ENCODE results near the gene TXNDC17. TPM values are rescaled to one million over a fixed set of nuclear protein-coding genes. Genes with fewer than 3 reads are reported as not detected.
"Not testable (repeated sequence)": the region's sequence is repeated elsewhere in the genome, so short reads cannot be mapped to it uniquely, and the experiment has no call there.

The TXNDC17 gene
- total and polyA plus RNA-seq, 2 of the 13 experiments (the other 11 are each of a cell fraction or from before 2014, with no cell fraction given): 188 to 266 TPM

DNA sequence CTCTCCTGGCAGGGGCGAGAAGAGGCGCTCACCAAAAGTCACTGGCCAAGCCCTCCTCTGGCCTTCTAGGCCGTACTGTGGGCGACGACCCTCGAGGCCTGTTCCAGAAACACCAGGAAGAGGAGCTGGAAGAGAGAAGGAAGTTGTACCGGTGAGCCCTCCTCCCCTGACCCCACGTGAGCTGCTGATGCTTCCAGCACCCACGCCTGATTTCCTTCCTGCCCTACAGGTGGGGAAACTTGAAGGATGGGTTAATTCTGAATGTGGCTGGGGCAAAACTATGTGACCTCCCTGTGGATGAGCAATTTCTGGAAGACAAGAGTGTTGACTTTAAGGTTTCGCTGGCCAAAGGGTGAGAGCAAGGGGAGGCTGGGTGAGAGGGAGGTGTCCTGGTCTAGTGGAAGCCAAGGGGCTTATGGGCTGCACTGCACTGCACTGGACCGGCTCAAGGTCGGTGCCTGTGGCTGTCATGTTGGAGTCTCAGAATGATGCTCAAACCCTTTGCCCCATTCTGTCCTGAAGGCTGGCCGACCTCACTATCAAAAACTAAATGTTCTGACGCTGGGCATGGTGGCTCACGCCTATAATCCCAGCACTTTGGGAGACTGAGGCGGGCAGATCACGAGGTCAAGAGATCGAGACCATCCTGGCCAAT is 16.9 kb downstream of the TXNDC17 start:
- H4K20me1 ChIP-seq (ENCODE audit: insufficient read depth, low read length): peaks cover 14% of the 10 kb centered on the region
- BruUV-seq (replicated peaks): no TSS peak
- no peak overlapping the region for H3K9ac ChIP-seq (ENCODE audit: insufficient read depth, low read depth, low read length)
- no peaks in the 10 kb centered on the region for H3K9me3 ChIP-seq (ENCODE audit: low read length)
- POLR2A ChIA-PET: no interaction called here
- CTCF ChIA-PET (ENCODE audit: low intra/inter-chr PET ratio, low total read pairs): no interaction called here
- TF ChIP-seq EHMT2 (IDR thresholded peaks at IDR 0.05; ENCODE audit: borderline replicate concordance, low read depth, low read length) (no peak), ZNF652 (CRISPR knock-in tag; IDR thresholded peaks at IDR 0.05; ENCODE audit: borderline replicate concordance, low read depth) (no peak), ZIK1 (CRISPR knock-in tag; IDR thresholded peaks at IDR 0.05; ENCODE audit: borderline replicate concordance, low read depth) (no peak), MXD1 (CRISPR knock-in tag; IDR thresholded peaks at IDR 0.05) (no peak), ZNF691 (CRISPR knock-in tag; IDR thresholded peaks at IDR 0.05; ENCODE audit: borderline replicate concordance, low read depth) (no peak), SMAD1 (CRISPR knock-in tag; IDR thresholded peaks at IDR 0.05; ENCODE audit: borderline replicate concordance, low read depth) (no peak), SMARCE1 (IDR thresholded peaks at IDR 0.05; ENCODE audit: borderline replicate concordance) (no peak)
- TF ChIP-seq, protein P1, sequence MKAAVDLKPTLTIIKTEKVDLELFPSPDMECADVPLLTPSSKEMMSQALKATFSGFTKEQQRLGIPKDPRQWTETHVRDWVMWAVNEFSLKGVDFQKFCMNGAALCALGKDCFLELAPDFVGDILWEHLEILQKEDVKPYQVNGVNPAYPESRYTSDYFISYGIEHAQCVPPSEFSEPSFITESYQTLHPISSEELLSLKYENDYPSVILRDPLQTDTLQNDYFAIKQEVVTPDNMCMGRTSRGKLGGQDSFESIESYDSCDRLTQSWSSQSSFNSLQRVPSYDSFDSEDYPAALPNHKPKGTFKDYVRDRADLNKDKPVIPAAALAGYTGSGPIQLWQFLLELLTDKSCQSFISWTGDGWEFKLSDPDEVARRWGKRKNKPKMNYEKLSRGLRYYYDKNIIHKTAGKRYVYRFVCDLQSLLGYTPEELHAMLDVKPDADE (CRISPR knock-in tag; IDR thresholded peaks at IDR 0.05): no peak
- H3K4me2 ChIP-seq (ENCODE audit: low read depth, low read length): 0 out of 2 replicates have a peak overlapping the region, but pooled peaks have one; percentile 47
- 83% methylated on average over 18 of the region's 18 CpGs for WGBS (ENCODE audit: low lambda C conversion rate)
- intact Hi-C loops (cut with micrococcal nuclease; ENCODE audit: unreplicated experiment): no loop called here
- no peak overlapping the region for H3K4me3 ChIP-seq (replicated peaks in 1 of 3; ENCODE audit: insufficient read depth in 1 of 3, low read depth in 2 of 3, low read length in 3 of 3)
- H2AFZ ChIP-seq (ENCODE audit: low read length): no peak overlapping the region
- H3K79me2 ChIP-seq (ENCODE audit: insufficient read depth, low read length): peaks cover 21% of the 10 kb centered on the region
- H3K27ac ChIP-seq (ENCODE audit: extremely low read length, insufficient read depth, low read length): no peak overlapping the region
- ATAC-seq (no peak), DNase-seq (ENCODE audit: low spot score) (no peak), FAIRE-seq (no peak)
- H3K4me1 ChIP-seq (ENCODE audit: insufficient read depth, low read length): peaks cover 25% of the 10 kb centered on the region
- no peaks in the 10 kb centered on the region for H3K27me3 ChIP-seq (ENCODE audit: control insufficient read depth in 1 of 2, insufficient read depth in 2 of 2, low read length in 2 of 2)
- in situ Hi-C loops (cut with HindIII; ENCODE audit: extremely low pct_ligation_motif_present, low pct_unique_long_range_greater_than_20kb): no loop called here
- H3K36me3 ChIP-seq (replicated peaks in 1 of 2; ENCODE audit: control insufficient read depth in 1 of 2, insufficient read depth in 2 of 2, low read length in 2 of 2): peaks cover 0 to 2% of the 10 kb centered on the region in 2 experiments; a peak in 3 of 5 replicates

GRCh38 chr17:6658411-6658810 is 17.6 kb downstream of the TXNDC17 start:
- H3K79me2 ChIP-seq (ENCODE audit: insufficient read depth, low read length): peaks cover 14% of the 10 kb centered on the region
- peaks cover 20% of the 10 kb centered on the region for H3K4me1 ChIP-seq (ENCODE audit: insufficient read depth, low read length)
- H2AFZ ChIP-seq (ENCODE audit: low read length); intact Hi-C loops (cut with micrococcal nuclease; ENCODE audit: unreplicated experiment); FAIRE-seq; H3K4me2 ChIP-seq (ENCODE audit: low read depth, low read length); POLR2A ChIA-PET; CTCF ChIA-PET (ENCODE audit: low intra/inter-chr PET ratio, low total read pairs); H3K9me3 ChIP-seq (ENCODE audit: low read length); BruUV-seq (replicated peaks); H3K4me3 ChIP-seq (replicated peaks in 1 of 3; ENCODE audit: insufficient read depth in 1 of 3, low read depth in 2 of 3, low read length in 3 of 3); H3K27me3 ChIP-seq (ENCODE audit: control insufficient read depth in 1 of 2, insufficient read depth in 2 of 2, low read length in 2 of 2); H3K9ac ChIP-seq (ENCODE audit: insufficient read depth, low read depth, low read length); H3K36me3 ChIP-seq (replicated peaks in 1 of 2; ENCODE audit: control insufficient read depth in 1 of 2, insufficient read depth in 2 of 2, low read length in 2 of 2); DNase-seq (ENCODE audit: low spot score); in situ Hi-C loops (cut with HindIII; ENCODE audit: extremely low pct_ligation_motif_present, low pct_unique_long_range_greater_than_20kb); ATAC-seq; H3K27ac ChIP-seq (ENCODE audit: extremely low read length, insufficient read depth, low read length): not testable (repeated sequence)
- H4K20me1 ChIP-seq (ENCODE audit: insufficient read depth, low read length): peaks cover 11% of the 10 kb centered on the region
- WGBS (ENCODE audit: low lambda C conversion rate): 83% methylated on average over 5 of the region's 5 CpGs

All from HepG2 (cell line).